HUES64 (cell line): ENCODE results near the gene LAT. TPM values are rescaled to one million over a fixed set of nuclear protein-coding genes. Genes with fewer than 3 reads are reported as not detected.
"Not testable (repeated sequence)": the region's sequence is repeated elsewhere in the genome, so short reads cannot be mapped to it uniquely, and the experiment has no call there.

Source experiments
- H3K27ac ChIP-seq: 2 replicates; pipeline ENCODE4 v1.7.0; 2013; ENCODE audit warnings: low read depth, low read length, inconsistent platforms
- H3K27me3 ChIP-seq: 2 replicates; pipeline ENCODE4 v1.6.1; 2013; ENCODE audit warnings: mild to moderate bottlenecking, low read length; ENCODE audit not compliant: insufficient read depth
- H3K36me3 ChIP-seq: 2 replicates; pipeline ENCODE4 v1.6.1; 2013; ENCODE audit warnings: mild to moderate bottlenecking, low read length; ENCODE audit not compliant: insufficient read depth
- H3K4me1 ChIP-seq: 2 replicates; pipeline ENCODE4 v1.6.1; 2013; ENCODE audit warnings: mild to moderate bottlenecking, low read length, moderate library complexity; ENCODE audit not compliant: insufficient read depth
- H3K4me3 ChIP-seq: 2 replicates; pipeline ENCODE4 v1.5.1; 2013; ENCODE audit warnings: mild to moderate bottlenecking, low read length, moderate library complexity
- H3K9ac ChIP-seq: 2 replicates; pipeline ENCODE4 v1.6.1; 2013; ENCODE audit warnings: mild to moderate bottlenecking, low read depth, low read length
- H3K9me3 ChIP-seq: 2 replicates; pipeline ENCODE4 v1.6.1; 2013; ENCODE audit warnings: low read depth, low read length; ENCODE audit not compliant: insufficient read depth
- WGBS: fragments of 150-250, 120-280 bp; methylation state at CpG from one replicate; pipeline ENCODE4 v1.1.7; 2013; ENCODE audit warnings: missing lambda C conversion rate; 5-methylcytosine and 5-hydroxymethylcytosine counted together
- polyA plus RNA-seq, 2 experiments: library from polyadenylated mRNA; stranded (reverse); fragments of 50-300 nt; gene quantifications; one replicate each; pipeline ENCODE4 v1.2.3, GENCODE V29; 2013

The LAT gene, protein sequence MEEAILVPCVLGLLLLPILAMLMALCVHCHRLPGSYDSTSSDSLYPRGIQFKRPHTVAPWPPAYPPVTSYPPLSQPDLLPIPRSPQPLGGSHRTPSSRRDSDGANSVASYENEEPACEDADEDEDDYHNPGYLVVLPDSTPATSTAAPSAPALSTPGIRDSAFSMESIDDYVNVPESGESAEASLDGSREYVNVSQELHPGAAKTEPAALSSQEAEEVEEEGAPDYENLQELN
- 2.3 TPM for polyA plus RNA-seq (2013, experiment 1 of 2)
- 1.8 TPM for polyA plus RNA-seq (2013, experiment 2 of 2)

DNA sequence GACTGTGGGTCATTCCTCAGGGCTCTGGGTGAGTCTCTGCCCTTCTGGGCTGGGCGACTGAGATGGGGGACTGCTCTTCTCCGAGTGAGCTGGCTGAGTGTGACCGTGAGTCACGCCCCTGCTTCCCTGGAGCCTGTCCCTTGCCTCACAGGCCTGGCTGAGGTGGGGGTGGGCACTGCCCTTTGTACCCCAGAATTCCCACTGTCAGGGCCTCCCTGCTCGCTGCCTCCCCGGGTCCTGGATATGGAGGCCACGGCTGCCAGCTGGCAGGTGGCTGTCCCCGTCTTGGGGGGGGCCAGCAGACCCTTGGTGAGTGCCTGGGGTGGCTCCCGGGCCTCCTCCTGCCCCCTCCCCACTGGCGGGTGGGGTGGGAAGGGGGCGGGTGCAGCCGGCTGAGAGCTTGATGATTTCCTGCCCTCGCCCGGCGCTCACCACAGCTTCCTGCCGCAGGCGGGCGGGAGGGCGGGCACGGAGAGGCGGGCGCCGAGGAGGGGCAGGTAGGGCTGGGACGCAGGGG lies at the start of gene LAT:
TSS of gene LAT (plus strand) at position 434 of the 517 bp plus-strand sequence. CDS start 366 bp downstream, outside the sequence.
- Histone ChIP-seq H3K27ac (no peak within 1 kb of the TSS), H3K9me3 (no peaks in the 10 kb centered on the region), H3K36me3 (peaks cover 24% of the 10 kb centered on the region), H3K9ac (no peak within 1 kb of the TSS), H3K4me3 (no peak within 1 kb of the TSS), H3K4me1 (no peaks in the 10 kb centered on the region), H3K27me3 (no peaks in the 10 kb centered on the region)
- 94% methylated on average over 20 of the region's 24 CpGs for WGBS

GRCh38 chr16:28935346-28935745 lies 49.5 kb upstream of the LAT start:
- H3K27ac ChIP-seq, result no peak overlapping the region
- no peaks in the 10 kb centered on the region for H3K36me3 ChIP-seq
- WGBS, result 85% methylated on average over 4 of the region's 4 CpGs
- H3K4me3 ChIP-seq, result no peak overlapping the region
- no peaks in the 10 kb centered on the region for H3K27me3 ChIP-seq
- H3K4me1 ChIP-seq, result peaks cover 3% of the 10 kb centered on the region; the same call in 1 of the 2 replicates
- no peak overlapping the region for H3K9ac ChIP-seq
- no peaks in the 10 kb centered on the region for H3K9me3 ChIP-seq

DNA sequence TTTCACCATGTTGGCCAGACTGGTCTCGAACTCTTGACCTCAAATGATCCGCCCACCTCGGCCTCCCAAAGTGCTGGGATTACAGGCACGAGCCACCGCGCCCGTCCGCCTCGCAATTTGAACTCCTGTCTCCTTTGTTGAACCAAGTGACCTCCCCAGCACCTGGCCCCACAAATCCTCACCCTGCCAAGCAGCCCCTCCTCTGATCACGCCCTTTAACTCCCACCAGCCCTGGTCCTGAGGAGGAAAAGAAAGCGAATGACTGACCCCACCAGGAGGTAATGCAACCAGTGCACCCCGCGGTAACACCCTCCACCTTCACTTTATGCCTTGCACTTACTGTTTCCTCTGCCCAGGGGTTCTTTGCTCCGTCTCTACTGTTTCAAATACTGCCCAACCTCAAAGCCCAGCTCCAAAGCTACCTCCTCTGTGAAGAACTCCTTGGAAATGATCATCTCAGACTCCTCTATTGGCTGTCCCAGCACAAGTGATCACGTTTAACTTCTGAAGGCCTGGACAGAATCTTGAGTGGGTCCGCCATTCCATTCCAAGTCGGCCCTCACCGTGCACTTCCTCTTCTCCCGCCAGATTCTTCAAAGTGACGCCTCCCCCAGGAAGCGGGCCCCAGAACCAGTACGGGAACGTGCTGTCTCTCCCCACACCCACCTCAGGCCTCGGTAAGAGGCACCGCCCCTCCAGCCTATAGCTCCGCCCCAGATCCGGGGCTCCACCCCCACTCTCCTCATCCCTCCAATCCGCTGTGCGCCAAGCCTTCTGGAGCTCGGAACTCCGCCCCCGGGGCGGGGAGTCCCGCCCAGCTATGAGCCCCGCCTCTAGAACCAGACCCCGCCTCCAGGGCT lies 48.7 kb upstream of the LAT start:
- H3K27ac ChIP-seq, result no peak overlapping the region
- no peaks in the 10 kb centered on the region for H3K9me3 ChIP-seq
- peak overlapping the region; percentile 41 for H3K4me3 ChIP-seq
- H3K27me3 ChIP-seq, result no peaks in the 10 kb centered on the region
- no peaks in the 10 kb centered on the region for H3K4me1 ChIP-seq
- H3K36me3 ChIP-seq, result no peaks in the 10 kb centered on the region
- no peak overlapping the region; the same call in 1 of the 2 replicates for H3K9ac ChIP-seq
- WGBS, result 86% methylated on average over 36 of the region's 36 CpGs

- Histone ChIP-seq H3K9me3 (no peaks in the 10 kb centered on the region), H3K9ac (no peak overlapping the region), H3K27ac (no peak overlapping the region), H3K4me3 (no peak overlapping the region), H3K27me3 (no peaks in the 10 kb centered on the region), H3K4me1 (no peaks in the 10 kb centered on the region), H3K36me3 (no peaks in the 10 kb centered on the region)
- 95% methylated on average over 26 of the region's 26 CpGs for WGBS
These were observed 48.1 kb upstream of the LAT start for GRCh38 chr16:28936784-28937155.

GRCh38 chr16:28937222-28937876 lies 47.5 kb upstream of the LAT start:
- H3K4me3 ChIP-seq, result no peak overlapping the region
- no peak overlapping the region for H3K9ac ChIP-seq
- no peak overlapping the region for H3K27ac ChIP-seq
- no peaks in the 10 kb centered on the region for H3K36me3 ChIP-seq
- WGBS, result 89% methylated on average over 13 of the region's 14 CpGs
- H3K4me1 ChIP-seq, result no peaks in the 10 kb centered on the region
- H3K27me3 ChIP-seq, result no peaks in the 10 kb centered on the region
- H3K9me3 ChIP-seq, result no peaks in the 10 kb centered on the region

- H3K36me3 ChIP-seq, result no peaks in the 10 kb centered on the region
- no peak overlapping the region for H3K27ac ChIP-seq
- H3K9me3 ChIP-seq, result no peaks in the 10 kb centered on the region
- H3K9ac ChIP-seq, result no peak overlapping the region
- H3K4me3 ChIP-seq, result no peak overlapping the region
- H3K4me1 ChIP-seq, result no peaks in the 10 kb centered on the region
- WGBS, result 85% methylated on average over 7 of the region's 7 CpGs
- H3K27me3 ChIP-seq, result no peaks in the 10 kb centered on the region
These were observed 46.1 kb upstream of the LAT start for GRCh38 chr16:28938721-28939120.

DNA sequence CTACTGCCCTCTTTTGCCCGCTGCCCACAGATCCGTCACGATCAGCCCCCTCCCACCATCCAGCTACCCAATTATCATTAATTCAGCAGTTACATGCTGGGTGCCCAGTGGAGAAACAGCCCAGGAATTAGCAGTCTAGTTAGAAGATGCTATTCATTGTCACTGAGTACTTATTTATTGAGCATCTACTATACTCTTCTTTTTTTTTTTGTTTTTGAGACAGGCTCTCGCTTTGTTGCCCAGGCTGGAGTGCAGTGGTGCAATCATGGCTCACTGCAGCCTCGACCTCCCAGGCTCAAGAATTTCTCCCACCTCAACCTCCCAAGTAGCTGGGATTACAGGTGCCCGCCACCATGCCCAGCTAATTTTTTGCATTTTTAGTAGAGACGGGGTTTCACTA lies 45.0 kb upstream of the LAT start:
- not testable (repeated sequence) for H3K9ac ChIP-seq, H3K27me3 ChIP-seq, H3K4me3 ChIP-seq, H3K9me3 ChIP-seq, H3K4me1 ChIP-seq, H3K27ac ChIP-seq, H3K36me3 ChIP-seq
- WGBS, result 93% methylated on average over 7 of the region's 7 CpGs

GRCh38 chr16:28943281-28943680 lies 41.6 kb upstream of the LAT start:
- Histone ChIP-seq H3K9ac (no peak overlapping the region), H3K4me1 (no peaks in the 10 kb centered on the region), H3K4me3 (no peak overlapping the region), H3K27me3 (no peaks in the 10 kb centered on the region), H3K36me3 (no peaks in the 10 kb centered on the region), H3K27ac (no peak overlapping the region), H3K9me3 (no peaks in the 10 kb centered on the region)

- WGBS, result 91% methylated on average over 4 of the region's 4 CpGs
- no peak overlapping the region for H3K4me3 ChIP-seq
These were observed 38.2 kb upstream of the LAT start for GRCh38 chr16:28946681-28947080.

DNA sequence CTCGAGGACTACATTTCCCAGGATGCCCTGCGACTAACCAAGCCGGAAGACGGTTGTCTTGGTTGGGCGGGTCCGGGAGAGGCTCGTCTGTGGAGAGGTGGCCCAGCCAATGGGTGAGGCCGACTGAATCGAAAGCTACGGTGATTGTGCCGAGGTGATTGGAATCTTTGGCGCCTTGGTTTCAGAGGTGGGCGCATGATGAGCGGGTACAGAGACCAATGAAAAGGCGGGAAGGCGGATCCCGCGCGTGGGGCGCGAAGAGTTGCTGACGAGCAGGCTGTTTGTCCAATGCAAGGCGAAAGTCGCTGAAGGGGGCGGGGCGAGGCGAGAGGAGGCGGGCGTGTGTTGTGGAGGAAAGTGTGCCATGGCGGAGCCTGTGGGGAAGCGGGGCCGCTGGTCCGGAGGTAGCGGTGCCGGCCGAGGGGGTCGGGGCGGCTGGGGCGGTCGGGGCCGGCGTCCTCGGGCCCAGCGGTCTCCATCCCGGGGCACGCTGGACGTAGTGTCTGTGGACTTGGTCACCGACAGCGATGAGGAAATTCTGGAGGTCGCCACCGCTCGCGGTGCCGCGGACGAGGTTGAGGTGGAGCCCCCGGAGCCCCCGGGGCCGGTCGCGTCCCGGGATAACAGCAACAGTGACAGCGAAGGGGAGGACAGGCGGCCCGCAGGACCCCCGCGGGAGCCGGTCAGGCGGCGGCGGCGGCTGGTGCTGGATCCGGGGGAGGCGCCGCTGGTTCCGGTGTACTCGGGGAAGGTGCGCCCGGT lies 34.0 kb upstream of the LAT start, which contains the start of gene NFATC2IP:
TSS of gene NFATC2IP (plus strand) at position 290 of the 762 bp plus-strand sequence. CDS start at position 365, 75 bp downstream.
- under 1% methylated on average over 79 of the region's 79 CpGs for WGBS
- Histone ChIP-seq H3K9ac (peak within 1 kb of the TSS; percentile 83), H3K36me3 (peaks cover 32% of the 10 kb centered on the region), H3K27me3 (no peaks in the 10 kb centered on the region), H3K27ac (peak within 1 kb of the TSS; percentile 80), H3K4me1 (no peaks in the 10 kb centered on the region), H3K9me3 (no peaks in the 10 kb centered on the region), H3K4me3 (peak within 1 kb of the TSS; percentile 74)

More at GRCh38 chr16:28946681-28947080, 38.2 kb upstream of the LAT start:
- no peaks in the 10 kb centered on the region for H3K27me3 ChIP-seq
- no peaks in the 10 kb centered on the region for H3K36me3 ChIP-seq
- H3K27ac ChIP-seq, result no peak overlapping the region
- no peaks in the 10 kb centered on the region for H3K9me3 ChIP-seq
- no peaks in the 10 kb centered on the region for H3K4me1 ChIP-seq
- H3K9ac ChIP-seq, result no peak overlapping the region
